ENCODE results near the gene CA4. TPM values are rescaled to one million over a fixed set of nuclear protein-coding genes. Genes with fewer than 3 reads are reported as not detected.

CA4 gene
- total RNA-seq, 1 experiment from 2014 or later: 1.7 TPM

GRCh38 chr17:60168654-60169053 lies 18.9 kb downstream of the CA4 start:
- no peaks in the 10 kb centered on the region for H3K79me1 ChIP-seq (ENCODE audit: insufficient read depth, low read depth, low read length, poor library complexity, severe bottlenecking)
- no peak overlapping the region for H2BK20ac ChIP-seq (ENCODE audit: low read depth, low read length, poor library complexity, severe bottlenecking)
- no peak overlapping the region for H3K9ac ChIP-seq (ENCODE audit: extremely low read depth, insufficient read length, low read length)
- no peaks in the 10 kb centered on the region for H3K9me3 ChIP-seq (ENCODE audit: control insufficient read depth, low read depth, low read length)
- H2BK5ac ChIP-seq (ENCODE audit: insufficient read length, low read length): no peak overlapping the region
- H4K20me1 ChIP-seq (ENCODE audit: control insufficient read depth, insufficient read depth, insufficient read length): no peaks in the 10 kb centered on the region
- no peaks in the 10 kb centered on the region for H3K79me2 ChIP-seq (ENCODE audit: insufficient read depth, low read length)
- H4K5ac ChIP-seq (ENCODE audit: insufficient read length, low read depth, low read length): no peak overlapping the region
- H2AK5ac ChIP-seq (ENCODE audit: insufficient read length, low read length): no peak overlapping the region
- H3K23ac ChIP-seq (ENCODE audit: insufficient read length, low read depth, low read length): no peak overlapping the region
- TF ChIP-seq CTCF (conservative IDR thresholded peaks at IDR 0.05): no peak
- H3K27me3 ChIP-seq (ENCODE audit: insufficient read depth, low read length): no peaks in the 10 kb centered on the region
- Mint-ChIP-seq H3K27ac (peak overlapping the region in 1 of 3 experiments; percentile 76; a peak in 3 of 7 replicates), H3K9me3 (no peaks in the 10 kb centered on the region), H3K4me1 (peaks cover 24 to 25% of the 10 kb centered on the region in 2 experiments), H3K36me3 (ENCODE audit: insufficient read depth in 1 of 3, low read depth in 3 of 3) (no peaks in the 10 kb centered on the region; a peak in 1 of 7 replicates), H3K27me3 (ENCODE audit: low read depth) (no peaks in the 10 kb centered on the region; the same call in 1 of the 2 replicates), H3K4me3 (no peak overlapping the region)
- no peaks in the 10 kb centered on the region for H3K23me2 ChIP-seq (ENCODE audit: insufficient read length, low read depth, low read length, poor library complexity, severe bottlenecking)
- H4K91ac ChIP-seq (ENCODE audit: insufficient read length, low read depth, low read length): no peak overlapping the region
- H3K56ac ChIP-seq (ENCODE audit: insufficient read length, low read depth, low read length): no peak overlapping the region
- no CpG with 5 or more reads among the region's 7 CpGs for WGBS (ENCODE audit: extremely low coverage, insufficient read length, low lambda C conversion rate)
- H3K4me2 ChIP-seq (ENCODE audit: insufficient read depth, insufficient read length, low read length): no peak overlapping the region
- H3K4me1 ChIP-seq (ENCODE audit: insufficient read depth, low read length): no peaks in the 10 kb centered on the region
- no peak overlapping the region for H2BK15ac ChIP-seq (ENCODE audit: low read depth, low read length)
- no peak overlapping the region for H2AFZ ChIP-seq (ENCODE audit: low read length)
- peak; percentile 50 for DNase-seq
- H2BK12ac ChIP-seq (ENCODE audit: insufficient read length, low read depth, low read length): no peak overlapping the region
- H2BK120ac ChIP-seq (ENCODE audit: low read depth, low read length, poor library complexity, severe bottlenecking): no peak overlapping the region
- H3K4ac ChIP-seq (ENCODE audit: low read depth, low read length): no peak overlapping the region
- H3K18ac ChIP-seq (ENCODE audit: insufficient read length, low read depth, low read length): no peak overlapping the region
- H3K27ac ChIP-seq (ENCODE audit: insufficient read length, low read depth, low read length): no peak overlapping the region
- no peak overlapping the region for H3T11ph ChIP-seq (ENCODE audit: low read length)
- no peak overlapping the region for H4K8ac ChIP-seq (replicated peaks; ENCODE audit: insufficient read length, low read depth, low read length)
- H3K14ac ChIP-seq (ENCODE audit: insufficient read depth, low read length): no peak overlapping the region
